Measurements from ENCODE around the gene TBC1D19. TPM values are rescaled to one million over a fixed set of nuclear protein-coding genes. Genes with fewer than 3 reads are reported as not detected.

The TBC1D19 gene
- total and polyA plus RNA-seq, 2 of the 4 experiments (the other 2 are of a cell fraction): 9.9 to 17.6 TPM

DNA sequence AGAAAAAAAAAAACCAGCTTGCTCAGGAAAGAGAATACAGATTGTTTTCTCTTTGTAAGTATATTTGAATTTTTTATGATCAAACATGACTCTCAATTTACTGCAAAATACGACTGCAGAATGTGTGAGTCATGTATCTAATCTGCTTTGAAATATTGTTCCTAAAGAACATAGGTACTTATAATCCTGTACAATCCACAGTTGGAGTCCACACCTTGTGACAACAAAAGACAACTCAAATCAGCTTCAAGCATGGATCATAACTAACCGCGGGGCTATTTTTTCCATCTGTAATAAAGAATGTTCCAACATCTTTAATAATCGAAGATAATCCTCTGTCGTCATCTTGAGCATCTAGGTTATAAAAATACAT is 198.9 kb downstream of the TBC1D19 start:
- DNase-seq: no peak
- H3K4ac ChIP-seq (ENCODE audit: low read depth, low read length): no peak overlapping the region
- no peak overlapping the region for H2BK120ac ChIP-seq (ENCODE audit: low read depth, low read length)
- H2AK9ac ChIP-seq (replicated peaks; ENCODE audit: low read depth, low read length, poor library complexity): no peak overlapping the region
- H3K9ac ChIP-seq (ENCODE audit: low read depth, low read length): no peak overlapping the region
- H3K14ac ChIP-seq (replicated peaks; ENCODE audit: low read depth, low read length): no peak overlapping the region
- no peak overlapping the region for H2AK5ac ChIP-seq (ENCODE audit: low read depth, low read length)
- H3K79me1 ChIP-seq (ENCODE audit: low read depth in 1 of 2, low read length in 2 of 2): no peaks in the 10 kb centered on the region
- H2BK15ac ChIP-seq (ENCODE audit: low read depth, low read length): no peak overlapping the region
- H3K4me2 ChIP-seq (ENCODE audit: low read depth, low read length): no peak overlapping the region
- H3K27me3 ChIP-seq (ENCODE audit: control insufficient read depth, insufficient read depth, low read length): no peaks in the 10 kb centered on the region
- H3K18ac ChIP-seq (ENCODE audit: low read depth, low read length): no peak overlapping the region
- dilution Hi-C loops (cut with HindIII; ENCODE audit: low sequenced_read_pairs, unreplicated experiment): no loop called here
- peaks cover 10% of the 10 kb centered on the region for H3K4me1 ChIP-seq (ENCODE audit: control insufficient read depth, insufficient read depth, low read length)
- H3K9me3 ChIP-seq (ENCODE audit: control insufficient read depth, insufficient read depth, low read length): no peaks in the 10 kb centered on the region
- H3K36me3 ChIP-seq (ENCODE audit: control insufficient read depth, insufficient read depth, low read length): no peaks in the 10 kb centered on the region
- no peak overlapping the region for H4K8ac ChIP-seq (ENCODE audit: low read depth in 2 of 2, low read length in 2 of 2)
- H4K91ac ChIP-seq (ENCODE audit: insufficient read depth, low read depth, low read length): no peak overlapping the region
- peaks cover 6% of the 10 kb centered on the region for H3K9me1 ChIP-seq (ENCODE audit: insufficient read depth, low read length)
- no peak overlapping the region for H2AFZ ChIP-seq (replicated peaks; ENCODE audit: low read length, poor library complexity)
- intact Hi-C loops (cut with micrococcal nuclease): no loop called here
- no TSS peak for BruUV-seq (replicated peaks)
- no peak overlapping the region for H2BK20ac ChIP-seq (ENCODE audit: low read depth, low read length)
- CTCF ChIA-PET: no interaction called here
- in situ Hi-C loops (cut with MboI; ENCODE audit: low sequenced_read_pairs): no loop called here
- WGBS, 2 experiments (ENCODE audit: extremely low coverage in 2 of 2, insufficient read length in 1 of 2): no CpG with 5 or more reads among the region's 5 CpGs
- H4K5ac ChIP-seq (ENCODE audit: low read depth, low read length): no peak overlapping the region
- TF ChIP-seq MXI1 (IDR thresholded peaks at IDR 0.05; ENCODE audit: borderline replicate concordance, low read depth, low read length): no peak
- TF ChIP-seq BHLHE40 (IDR thresholded peaks at IDR 0.05; ENCODE audit: low read depth, low read length): no peak
- no peak for TF ChIP-seq CHD1 (IDR thresholded peaks at IDR 0.05; ENCODE audit: low read depth, low read length)
- no peak for TF ChIP-seq NFE2L2 (IDR thresholded peaks at IDR 0.05; ENCODE audit: low read depth, low read length)
- no peak for TF ChIP-seq CEBPB (IDR thresholded peaks at IDR 0.05; ENCODE audit: low read depth, low read length)
- TF ChIP-seq, protein P1, sequence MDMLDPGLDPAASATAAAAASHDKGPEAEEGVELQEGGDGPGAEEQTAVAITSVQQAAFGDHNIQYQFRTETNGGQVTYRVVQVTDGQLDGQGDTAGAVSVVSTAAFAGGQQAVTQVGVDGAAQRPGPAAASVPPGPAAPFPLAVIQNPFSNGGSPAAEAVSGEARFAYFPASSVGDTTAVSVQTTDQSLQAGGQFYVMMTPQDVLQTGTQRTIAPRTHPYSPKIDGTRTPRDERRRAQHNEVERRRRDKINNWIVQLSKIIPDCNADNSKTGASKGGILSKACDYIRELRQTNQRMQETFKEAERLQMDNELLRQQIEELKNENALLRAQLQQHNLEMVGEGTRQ (IDR thresholded peaks at IDR 0.05; ENCODE audit: low read depth, low read length): no peak
- no peak for TF ChIP-seq RCOR1 (IDR thresholded peaks at IDR 0.05; ENCODE audit: insufficient replicate concordance, low read length)
- TF ChIP-seq RFX5 (IDR thresholded peaks at IDR 0.05; ENCODE audit: low read depth, low read length): no peak
- TF ChIP-seq MAZ (IDR thresholded peaks at IDR 0.05; ENCODE audit: borderline replicate concordance, low read depth, low read length): no peak
- TF ChIP-seq SMC3 (IDR thresholded peaks at IDR 0.05; ENCODE audit: low read depth, low read length): no peak
- TF ChIP-seq, protein P2, sequence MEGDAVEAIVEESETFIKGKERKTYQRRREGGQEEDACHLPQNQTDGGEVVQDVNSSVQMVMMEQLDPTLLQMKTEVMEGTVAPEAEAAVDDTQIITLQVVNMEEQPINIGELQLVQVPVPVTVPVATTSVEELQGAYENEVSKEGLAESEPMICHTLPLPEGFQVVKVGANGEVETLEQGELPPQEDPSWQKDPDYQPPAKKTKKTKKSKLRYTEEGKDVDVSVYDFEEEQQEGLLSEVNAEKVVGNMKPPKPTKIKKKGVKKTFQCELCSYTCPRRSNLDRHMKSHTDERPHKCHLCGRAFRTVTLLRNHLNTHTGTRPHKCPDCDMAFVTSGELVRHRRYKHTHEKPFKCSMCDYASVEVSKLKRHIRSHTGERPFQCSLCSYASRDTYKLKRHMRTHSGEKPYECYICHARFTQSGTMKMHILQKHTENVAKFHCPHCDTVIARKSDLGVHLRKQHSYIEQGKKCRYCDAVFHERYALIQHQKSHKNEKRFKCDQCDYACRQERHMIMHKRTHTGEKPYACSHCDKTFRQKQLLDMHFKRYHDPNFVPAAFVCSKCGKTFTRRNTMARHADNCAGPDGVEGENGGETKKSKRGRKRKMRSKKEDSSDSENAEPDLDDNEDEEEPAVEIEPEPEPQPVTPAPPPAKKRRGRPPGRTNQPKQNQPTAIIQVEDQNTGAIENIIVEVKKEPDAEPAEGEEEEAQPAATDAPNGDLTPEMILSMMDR (conservative IDR thresholded peaks at IDR 0.05; ENCODE audit: low read depth, low read length): no peak
- TF ChIP-seq MAFK (IDR thresholded peaks at IDR 0.05; ENCODE audit: low read depth, low read length): no peak
- TF ChIP-seq POLR2A (IDR thresholded peaks at IDR 0.05; ENCODE audit: low read depth, low read length): no peak
- TF ChIP-seq, protein P3, sequence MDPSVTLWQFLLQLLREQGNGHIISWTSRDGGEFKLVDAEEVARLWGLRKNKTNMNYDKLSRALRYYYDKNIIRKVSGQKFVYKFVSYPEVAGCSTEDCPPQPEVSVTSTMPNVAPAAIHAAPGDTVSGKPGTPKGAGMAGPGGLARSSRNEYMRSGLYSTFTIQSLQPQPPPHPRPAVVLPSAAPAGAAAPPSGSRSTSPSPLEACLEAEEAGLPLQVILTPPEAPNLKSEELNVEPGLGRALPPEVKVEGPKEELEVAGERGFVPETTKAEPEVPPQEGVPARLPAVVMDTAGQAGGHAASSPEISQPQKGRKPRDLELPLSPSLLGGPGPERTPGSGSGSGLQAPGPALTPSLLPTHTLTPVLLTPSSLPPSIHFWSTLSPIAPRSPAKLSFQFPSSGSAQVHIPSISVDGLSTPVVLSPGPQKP (IDR thresholded peaks at IDR 0.05; ENCODE audit: borderline replicate concordance, low read depth, low read length): no peak
- no peak overlapping the region for H3K4me3 ChIP-seq (ENCODE audit: insufficient read depth, low read depth, low read length)
- no peaks in the 10 kb centered on the region for H4K20me1 ChIP-seq (ENCODE audit: insufficient read depth, low read length)
- H3K56ac ChIP-seq (ENCODE audit: extremely low read depth, insufficient read depth, low read length): no peak overlapping the region
- POLR2A ChIA-PET (ENCODE audit: unreplicated experiment): no interaction called here
- H3K23ac ChIP-seq (ENCODE audit: low read depth, low read length): no peak overlapping the region
- H2BK5ac ChIP-seq (ENCODE audit: low read depth, low read length, poor library complexity, severe bottlenecking): no peak overlapping the region
- no peak for ATAC-seq (ENCODE audit: low read depth)
- H3K27ac ChIP-seq (ENCODE audit: insufficient read depth, low read length): no peak overlapping the region

Measured in IMR-90 (cell line).